Posterior vena cava (tissue), 2 donors: Measurements from ENCODE around the gene WDR4. TPM values are rescaled to one million over a fixed set of nuclear protein-coding genes. Genes with fewer than 3 reads are reported as not detected.
"Not testable (repeated sequence)": the region's sequence is repeated elsewhere in the genome, so short reads cannot be mapped to it uniquely, and the experiment has no call there.

Source experiments
- DNase-seq: peaks from one replicate; pipeline ENCODE4 v3.0.0-alpha.2; 2020; ENCODE audit warnings: low spot score
- intact Hi-C, 2 donors: fragments of 100-400 bp; cut with DNase I; formaldehyde crosslinking; loops; one replicate each; pipeline versions ENCODE4 v1.14.1 to v1.14.2; 2022 to 2023
- total RNA-seq, 2 donors: library from RNA; stranded (reverse); fragmentation: NEBNext Ultra II Directional; extraction: Animal tissue kit (Norgen Biotek cat#: 25700); gene quantifications; one replicate each; pipeline ENCODE4 v1.2.1, GENCODE V29; 2021
- donor health status: DM: yes; HTN: yes; CAD: no.
- donor health status: DM: yes; HTN: yes; CAD: no.

The WDR4 gene
- total RNA-seq, 2 donors from 2014 or later, result 12.1 to 13.4 TPM

- intact Hi-C loops, result no loop called here
- peak; percentile 68 for DNase-seq
These were observed 34.8 kb downstream of the WDR4 start for GRCh38 chr21:42844411-42845113.

- DNase-seq, result peak; percentile 25
- intact Hi-C loops, result no loop called here
These were observed 36.3 kb downstream of the WDR4 start for GRCh38 chr21:42843056-42843455.

- intact Hi-C loops, result not testable (repeated sequence)
- peak; percentile 67 for DNase-seq
These were observed 37.3 kb downstream of the WDR4 start for GRCh38 chr21:42841916-42842655.

- DNase-seq, result peak; percentile 68
- intact Hi-C loops, result no loop called here
These were observed 38.0 kb downstream of the WDR4 start for GRCh38 chr21:42841156-42841915.

GRCh38 chr21:42840411-42841155 lies 38.8 kb downstream of the WDR4 start:
- intact Hi-C loops, result no loop called here
- peak; percentile 14 for DNase-seq

- peak; percentile 67 for DNase-seq
- intact Hi-C loops, result no loop called here
These were observed 39.8 kb downstream of the WDR4 start for GRCh38 chr21:42839271-42840231.

- DNase-seq, intact Hi-C loops: not testable (repeated sequence)
These were observed 41.1 kb downstream of the WDR4 start for GRCh38 chr21:42838212-42838690.

GRCh38 chr21:42837421-42838211 lies 41.7 kb downstream of the WDR4 start:
- DNase-seq, result peak; percentile 72
- intact Hi-C loops, result loop anchor here in 1 of 2 donors (1.0 kb wide), 1 partner anchor 28 kb away; no protein-coding TSS in a partner anchor

- peak; percentile 69 for DNase-seq
- intact Hi-C loops, result loop anchor here in 1 of 2 donors (1.0 kb wide), 1 partner anchor 28 kb away; no protein-coding TSS in a partner anchor
These were observed 42.5 kb downstream of the WDR4 start for GRCh38 chr21:42836767-42837301.

- intact Hi-C loops, result no loop called here
- peak; percentile 40 for DNase-seq
These were observed 43.0 kb downstream of the WDR4 start for GRCh38 chr21:42836402-42836666.

GRCh38 chr21:42835611-42836401 lies 43.5 kb downstream of the WDR4 start:
- DNase-seq, result peak; percentile 35
- intact Hi-C loops, result no loop called here

- no peak for DNase-seq
- intact Hi-C loops, result no loop called here
These were observed 44.1 kb downstream of the WDR4 start for GRCh38 chr21:42835211-42835610.

- peak; percentile 77 for DNase-seq
- intact Hi-C loops, result no loop called here
These were observed 44.6 kb downstream of the WDR4 start for GRCh38 chr21:42834726-42835191.

GRCh38 chr21:42833859-42834725 lies 45.2 kb downstream of the WDR4 start:
- DNase-seq, result peak; percentile 59
- intact Hi-C loops, result no loop called here

GRCh38 chr21:42833439-42833815 lies 45.9 kb downstream of the WDR4 start:
- peak; percentile 76 for DNase-seq
- intact Hi-C loops, result no loop called here

- DNase-seq, result peak; percentile 51
- intact Hi-C loops, result not testable (repeated sequence)
These were observed 47.1 kb downstream of the WDR4 start for GRCh38 chr21:42832321-42832630.
